Choroid plexus epithelial cell (primary cell): Measurements from ENCODE around the gene ALK.

ENCODE experiments used
- DNase-seq: peaks from one replicate; pipeline ENCODE4 v3.0.0-alpha.2; 2010; ENCODE audit warnings: low read depth
- H3K4me3 ChIP-seq: 2 replicates; pipeline ENCODE4 v1.5.1; 2011; ENCODE audit warnings: low read depth, mild to moderate bottlenecking, control low read depth, low read length, moderate library complexity
- CTCF ChIP-seq: conservative IDR thresholded peaks from 2 replicates; pipeline ENCODE4 v1.5.1; 2011; ENCODE audit warnings: low read depth, mild to moderate bottlenecking, control low read depth, inconsistent platforms, low read length, moderate library complexity

The ALK gene

GRCh38 chr2:29469516-29469915 lies 451.9 kb downstream of the ALK start:
- no peak for TF ChIP-seq CTCF

GRCh38 chr2:29463181-29463900 lies 458.0 kb downstream of the ALK start:
- DNase-seq: peak; percentile 94
- H3K4me3 ChIP-seq: no peak overlapping the region
- TF ChIP-seq CTCF: no peak

More at GRCh38 chr2:29469516-29469915, 451.9 kb downstream of the ALK start:
- H3K4me3 ChIP-seq: no peak overlapping the region
- DNase-seq: no peak

DNA sequence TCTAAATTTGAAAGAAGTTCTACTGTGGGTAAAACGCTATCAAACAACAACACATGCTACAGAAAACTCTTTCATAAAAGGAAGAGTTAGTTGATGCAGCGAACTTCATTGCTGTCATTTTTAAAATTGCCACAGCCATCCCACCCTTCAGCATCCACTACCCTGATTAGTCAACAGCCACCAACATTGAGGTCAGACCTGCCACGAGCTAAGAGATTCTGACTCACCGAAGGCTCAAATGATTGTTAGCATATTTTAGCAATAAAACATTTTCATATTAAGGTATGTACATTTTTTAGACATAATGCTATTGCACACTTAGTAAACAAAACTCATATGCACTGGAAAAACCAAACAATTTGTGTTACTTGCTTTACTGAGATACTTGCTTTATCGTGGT lies 459.1 kb downstream of the ALK start:
- peak; percentile 65 for DNase-seq
- no peak for TF ChIP-seq CTCF
- H3K4me3 ChIP-seq: no peak overlapping the region

GRCh38 chr2:29460190-29460589 lies 461.2 kb downstream of the ALK start:
- no peak for TF ChIP-seq CTCF
- H3K4me3 ChIP-seq: no peak overlapping the region
- DNase-seq: no peak

DNA sequence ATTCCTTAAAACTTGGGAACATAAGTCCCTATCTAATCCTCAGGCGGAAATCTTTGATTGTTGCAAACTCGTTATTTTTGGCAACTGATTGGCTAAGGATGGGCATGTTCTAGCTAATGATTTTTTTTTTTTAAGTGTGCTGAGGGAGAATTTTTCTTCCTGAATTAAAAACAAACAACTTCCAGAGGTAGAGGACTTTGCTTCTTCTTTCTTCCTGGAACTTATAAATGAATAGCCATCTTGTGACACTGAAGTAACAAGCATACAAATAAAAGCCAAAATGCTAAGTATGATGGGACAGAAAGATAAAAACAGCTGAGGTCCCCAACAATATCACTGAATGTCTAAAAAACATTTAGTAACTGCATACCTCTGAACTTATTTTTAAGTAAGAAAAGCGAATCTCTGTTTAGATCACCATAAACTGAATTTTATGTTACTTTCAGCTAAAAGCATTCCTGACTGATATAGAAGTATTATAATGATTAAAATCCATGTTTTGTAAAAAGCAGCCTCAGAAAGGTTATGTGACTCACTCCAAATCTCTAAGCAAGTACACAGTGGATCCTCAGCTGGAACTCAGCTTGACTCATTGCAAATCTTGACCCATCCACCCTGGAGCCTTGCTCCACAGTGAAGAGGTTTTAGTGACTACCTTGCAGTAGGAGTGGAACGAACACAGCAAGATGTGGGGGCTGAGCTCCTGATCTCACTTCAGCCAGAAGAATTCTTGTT lies 461.8 kb downstream of the ALK start:
- TF ChIP-seq CTCF: no peak
- peak; percentile 94 for DNase-seq
- no peak overlapping the region for H3K4me3 ChIP-seq

GRCh38 chr2:29456429-29456828 lies 465.0 kb downstream of the ALK start:
- no peak for TF ChIP-seq CTCF
- H3K4me3 ChIP-seq: no peak overlapping the region
- DNase-seq: no peak
